ENCODE data around the gene RBM47. TPM values are rescaled to one million over a fixed set of nuclear protein-coding genes. Genes with fewer than 3 reads are reported as not detected.
"Not testable (repeated sequence)": the region's sequence is repeated elsewhere in the genome, so short reads cannot be mapped to it uniquely, and the experiment has no call there.

The RBM47 gene
- total RNA-seq, 1 donor from 2014 or later = 15.9 TPM

DNA sequence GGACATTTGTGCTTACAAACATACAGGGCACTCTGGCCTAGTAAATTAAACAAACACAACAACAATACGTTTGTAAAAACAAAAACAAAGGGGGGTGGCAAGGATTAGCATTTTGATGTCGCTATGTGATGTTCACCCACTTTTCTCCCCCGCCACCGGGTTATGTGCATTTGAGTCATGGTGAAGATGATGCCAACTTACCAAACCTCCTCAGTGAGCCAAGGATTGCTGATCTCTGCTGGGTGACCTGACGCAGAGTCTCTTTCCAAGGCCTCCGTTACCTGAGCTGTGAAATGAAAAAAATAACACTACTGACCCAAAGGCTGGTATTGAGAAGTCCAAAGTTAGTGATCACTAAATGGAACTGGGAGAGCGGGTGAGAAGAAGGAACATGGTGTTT is 85.4 kb downstream of the RBM47 start:
- no peak for DNase-seq (ENCODE audit: low spot score)

DNA sequence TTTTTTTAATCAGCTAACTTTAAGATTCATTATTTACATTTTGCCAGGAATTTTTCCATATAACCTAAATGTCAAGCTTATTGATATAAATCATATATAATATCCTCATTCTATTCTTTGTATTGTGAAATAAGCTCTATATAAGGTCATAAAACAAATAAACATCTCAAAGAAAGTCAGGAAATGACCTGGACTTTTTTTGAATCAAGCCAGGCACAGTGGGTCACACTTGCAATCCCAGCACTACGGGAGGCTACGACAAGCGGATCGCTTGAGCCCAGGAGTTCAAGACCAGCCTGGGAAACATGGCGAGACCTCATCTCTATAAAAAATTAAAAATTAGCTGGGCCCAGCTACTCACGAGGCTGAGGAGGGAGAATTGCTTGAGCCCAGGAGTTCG is 88.9 kb downstream of the RBM47 start:
- no peak for DNase-seq (ENCODE audit: low spot score)

DNA sequence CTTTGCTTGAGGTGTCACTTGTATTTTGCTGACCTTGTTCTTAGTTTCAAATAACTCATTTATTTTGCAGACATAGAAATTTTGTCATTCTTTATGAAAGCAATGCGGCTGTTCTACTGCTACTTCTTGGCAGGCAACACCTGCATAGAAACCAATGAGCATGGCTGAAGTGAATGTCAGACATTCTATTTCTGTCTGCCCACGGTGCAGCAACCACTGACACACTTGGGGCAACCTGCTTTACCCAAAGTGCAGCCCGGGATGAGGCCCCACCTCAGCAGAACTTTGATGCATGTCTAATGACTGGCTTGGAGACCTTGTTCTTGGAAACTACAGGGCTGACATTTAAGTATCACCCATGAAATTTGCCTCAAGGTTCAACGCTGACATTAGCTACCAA is 93.6 kb downstream of the RBM47 start:
- DNase-seq (ENCODE audit: low spot score) = no peak

DNA sequence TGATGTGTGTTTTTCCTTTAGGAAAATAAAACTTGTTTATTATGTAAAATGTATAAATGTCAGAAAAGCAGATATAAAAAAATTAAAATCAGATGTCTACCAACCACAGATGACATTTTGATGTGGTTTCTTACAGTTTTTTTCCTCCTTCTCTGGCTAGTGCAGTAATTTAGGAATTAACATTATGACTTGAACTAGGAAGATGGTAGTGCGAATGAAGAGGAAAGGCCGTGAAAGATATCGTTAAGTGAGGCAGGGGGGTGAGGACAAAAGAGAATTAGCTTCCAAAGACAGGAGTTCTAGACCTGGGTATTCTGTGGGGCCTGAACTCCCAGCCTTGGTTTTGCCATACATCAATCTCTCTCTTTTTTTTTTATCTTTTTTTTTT is 98.0 kb downstream of the RBM47 start:
- no peak for DNase-seq (ENCODE audit: low spot score)

DNA sequence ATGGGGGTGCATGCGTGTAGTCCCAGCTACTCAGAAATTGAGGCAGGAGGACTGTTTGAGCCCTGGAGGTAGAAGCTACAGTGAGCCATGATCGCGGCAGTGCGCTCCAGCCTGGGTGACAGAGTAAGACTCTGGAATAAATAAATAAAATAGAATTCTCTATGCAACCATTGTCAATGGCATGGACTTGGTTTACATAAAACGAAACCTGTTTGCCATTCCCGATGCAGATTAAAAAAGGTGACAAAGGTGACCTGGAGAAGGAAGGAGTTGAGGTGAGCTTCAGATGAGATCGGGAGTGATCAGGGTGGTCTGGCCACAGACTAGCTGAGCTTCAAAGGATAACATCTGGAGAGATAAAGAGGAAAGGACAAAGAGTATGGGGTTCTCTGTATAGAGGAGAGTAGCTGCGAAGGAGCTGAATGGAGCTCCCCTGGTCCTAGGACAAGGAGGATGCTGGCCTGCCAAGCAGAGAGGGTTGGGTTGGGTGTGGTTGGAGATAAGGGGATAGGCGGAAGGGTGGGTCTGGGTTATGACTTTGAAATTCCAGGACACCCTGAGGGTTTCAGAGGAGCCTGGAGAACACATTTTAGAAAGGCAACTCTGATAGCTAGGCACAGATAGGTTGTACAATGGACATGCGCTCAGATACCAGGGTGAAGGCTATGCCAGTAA is 98.6 kb downstream of the RBM47 start:
- DNase-seq (ENCODE audit: low spot score) = no peak

DNA sequence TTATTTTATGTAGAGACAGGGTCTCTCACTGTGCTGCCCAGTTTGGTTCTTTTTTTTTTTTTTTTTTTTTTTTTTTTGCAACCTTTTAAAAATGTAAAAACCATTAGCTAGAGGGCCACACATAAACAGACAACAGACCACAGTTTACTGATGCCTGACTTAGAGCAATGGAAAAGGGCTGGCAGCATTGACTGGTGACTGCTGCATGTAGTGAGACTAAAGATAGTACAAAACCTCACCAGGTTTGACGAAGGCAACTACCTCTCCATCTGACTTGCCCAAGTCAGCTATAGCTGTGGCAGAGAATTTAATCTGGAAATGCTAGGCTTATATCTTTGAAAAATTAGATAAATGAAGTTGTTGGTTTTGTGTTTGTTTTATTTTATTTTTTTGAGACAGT is 102.9 kb downstream of the RBM47 start:
- DNase-seq (ENCODE audit: low spot score) = no peak

DNA sequence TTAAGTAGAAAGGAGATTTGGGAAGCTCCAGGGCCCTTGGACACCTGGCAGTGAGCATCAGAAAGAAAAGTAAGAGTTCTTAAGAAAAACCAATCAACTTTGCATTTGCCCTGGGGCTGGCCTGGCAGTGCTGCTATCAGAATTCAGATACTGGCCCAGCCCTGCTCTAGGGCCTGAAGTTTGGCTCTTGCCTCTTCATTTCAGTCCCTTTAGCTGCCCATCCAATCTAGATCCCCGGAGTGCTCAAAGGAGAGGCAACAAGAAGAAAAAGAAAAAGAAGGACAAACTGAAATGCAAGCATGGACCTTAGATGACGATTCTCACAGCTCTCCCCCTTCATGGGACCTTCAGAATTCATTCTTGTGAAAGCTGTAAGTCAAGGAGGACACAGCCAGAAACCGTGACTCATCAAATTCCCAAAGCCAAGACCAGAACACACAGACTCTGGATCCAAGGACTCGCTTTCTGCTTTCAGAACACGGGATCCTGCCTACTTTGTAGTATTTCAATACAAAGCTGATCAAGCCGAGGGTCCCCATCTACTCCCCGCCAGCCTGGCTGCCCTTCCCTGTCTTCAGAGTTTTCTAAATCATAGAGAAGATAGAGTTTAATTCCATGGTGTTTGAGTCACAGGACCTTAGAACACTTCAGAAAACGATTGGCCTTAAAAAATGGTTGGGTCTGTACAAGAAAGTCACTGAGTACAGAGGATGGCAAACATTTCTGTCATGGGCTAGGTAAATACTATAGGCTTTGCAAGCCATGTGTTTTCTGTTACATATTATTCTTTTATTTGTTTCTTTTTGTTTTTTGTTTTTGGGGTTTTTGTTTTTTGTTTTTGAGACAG is 103.7 kb downstream of the RBM47 start:
- peak; percentile 65 for DNase-seq (ENCODE audit: low spot score)

DNA sequence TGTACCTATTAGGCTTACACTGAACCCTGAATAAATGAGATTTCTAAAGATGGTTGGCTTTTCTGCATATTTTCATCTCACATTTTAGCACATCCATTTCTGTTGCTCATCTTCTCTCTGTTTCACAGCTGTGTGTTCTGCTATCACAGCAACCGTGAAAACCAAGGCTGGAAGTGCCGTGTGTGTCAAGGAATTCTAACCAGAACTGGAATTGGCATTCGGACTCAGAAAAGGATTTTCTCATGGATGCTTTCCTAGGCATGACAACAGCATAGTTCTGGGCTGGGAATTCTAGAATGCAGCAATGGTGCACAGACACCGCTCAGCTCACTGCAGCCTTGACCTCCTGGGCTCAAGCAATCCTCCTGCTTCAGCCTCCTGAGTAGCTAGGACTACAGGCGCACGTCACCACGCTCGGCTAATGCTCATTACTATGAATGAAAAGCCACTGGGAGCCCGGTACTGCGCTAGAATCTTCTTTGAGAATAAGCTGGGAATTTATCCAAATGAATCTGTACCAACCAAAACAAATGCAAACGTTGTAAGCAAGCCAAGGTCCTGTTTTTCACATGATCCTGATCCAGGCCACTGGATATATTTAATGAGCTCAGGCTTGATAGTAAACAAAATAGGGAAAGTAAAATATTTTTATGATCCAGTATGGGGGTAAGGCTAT is 105.2 kb downstream of the RBM47 start:
- DNase-seq (ENCODE audit: low spot score) = no peak

DNA sequence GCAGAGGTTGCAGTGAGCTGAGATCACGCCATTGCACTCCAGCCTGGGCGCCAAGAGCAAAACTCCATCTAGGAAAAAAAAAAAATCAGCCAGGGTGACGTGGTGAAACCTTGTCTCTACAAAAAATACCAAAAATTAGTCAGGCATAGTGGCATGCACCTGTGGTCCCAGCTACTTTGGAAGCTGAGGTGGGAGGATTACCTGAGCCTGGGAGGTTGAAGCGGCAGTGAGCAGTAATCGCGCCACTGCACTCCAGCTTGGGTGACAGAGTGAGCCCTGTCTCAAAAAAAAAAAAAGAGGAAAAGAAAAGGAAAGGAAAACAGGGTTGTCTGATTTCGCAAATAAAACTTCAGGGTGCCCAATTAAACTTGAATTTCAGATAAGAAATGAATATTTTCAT is 106.1 kb downstream of the RBM47 start:
- no peak for DNase-seq (ENCODE audit: low spot score)

DNA sequence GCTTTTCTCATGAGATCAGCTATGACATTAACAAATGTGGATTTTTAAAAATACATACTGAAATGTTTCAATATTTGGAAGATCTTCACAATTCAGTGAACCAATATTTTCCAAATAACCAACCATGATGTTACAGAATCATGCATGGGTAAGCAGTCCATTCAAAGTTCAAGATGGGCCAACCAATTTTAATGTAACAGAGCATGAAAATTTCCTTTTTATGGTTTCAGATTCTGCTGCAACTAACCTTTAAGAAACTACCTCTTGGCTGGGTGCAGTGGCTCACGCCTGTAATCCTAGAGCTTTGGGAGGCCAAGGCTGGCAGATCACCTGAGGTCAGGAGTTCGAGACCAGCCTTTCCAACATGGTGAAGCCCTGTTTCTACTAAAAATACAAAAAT is 107.7 kb downstream of the RBM47 start:
- DNase-seq (ENCODE audit: low spot score) = no peak

DNA sequence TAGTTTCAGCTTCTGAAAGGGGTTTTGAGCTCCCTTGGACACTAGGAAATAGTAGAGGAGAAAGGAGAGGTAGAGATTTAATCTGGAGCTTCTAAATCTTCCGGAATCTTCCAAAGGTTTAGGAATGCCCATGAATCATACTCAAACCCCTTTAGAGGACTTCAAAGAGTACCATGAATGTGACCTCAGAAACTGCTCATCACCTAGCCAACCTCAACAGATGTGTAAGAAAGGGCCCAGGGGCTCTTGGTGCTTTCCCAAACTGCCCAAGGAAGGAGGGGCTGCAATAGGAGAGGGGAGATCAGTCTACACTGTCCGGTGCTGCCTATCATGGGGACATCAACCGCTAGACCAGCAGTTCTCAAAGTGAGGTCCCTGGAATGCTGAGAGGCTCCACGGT is 109.1 kb downstream of the RBM47 start:
- no peak for DNase-seq (ENCODE audit: low spot score)

DNA sequence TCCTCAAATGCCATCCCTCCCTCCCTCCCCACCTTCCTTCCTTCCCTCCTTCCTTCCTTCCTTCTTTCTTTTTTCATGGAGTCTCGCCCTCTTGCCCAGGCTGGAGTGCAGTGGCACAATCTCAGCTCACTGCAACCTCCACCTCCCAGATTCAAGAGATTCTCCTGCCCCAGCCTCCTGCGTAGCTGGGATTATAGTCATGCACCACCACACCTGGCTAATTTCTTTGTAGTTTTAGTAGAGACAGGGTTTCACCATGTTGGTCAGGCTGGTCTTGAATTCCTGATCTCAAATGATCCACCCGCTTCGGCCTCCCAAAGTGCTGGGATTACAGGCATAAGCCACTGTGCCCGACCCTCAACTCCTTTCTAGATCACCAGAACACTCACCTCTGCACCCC is 112.6 kb downstream of the RBM47 start:
- not testable (repeated sequence) for DNase-seq (ENCODE audit: low spot score)

DNA sequence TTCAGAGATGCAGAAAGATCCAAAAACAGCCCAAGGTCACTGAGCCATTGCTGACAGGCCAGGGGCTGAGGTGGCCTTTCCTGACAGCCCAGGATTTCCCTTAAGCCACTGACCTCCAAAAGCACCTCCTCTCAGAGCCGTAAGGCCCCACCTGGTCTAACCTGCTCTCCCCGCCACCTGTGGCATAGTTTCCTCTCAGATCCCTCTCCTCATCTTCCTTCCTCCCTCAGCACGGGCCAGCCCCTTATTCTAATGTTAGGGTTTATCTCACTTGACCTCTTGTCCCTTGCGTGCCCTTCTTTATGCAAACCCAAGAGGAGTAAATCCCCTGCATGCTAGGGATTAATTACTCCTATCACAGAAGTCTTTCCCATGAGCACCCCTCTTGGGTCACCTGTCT is 113.0 kb downstream of the RBM47 start:
- DNase-seq (ENCODE audit: low spot score) = no peak

DNA sequence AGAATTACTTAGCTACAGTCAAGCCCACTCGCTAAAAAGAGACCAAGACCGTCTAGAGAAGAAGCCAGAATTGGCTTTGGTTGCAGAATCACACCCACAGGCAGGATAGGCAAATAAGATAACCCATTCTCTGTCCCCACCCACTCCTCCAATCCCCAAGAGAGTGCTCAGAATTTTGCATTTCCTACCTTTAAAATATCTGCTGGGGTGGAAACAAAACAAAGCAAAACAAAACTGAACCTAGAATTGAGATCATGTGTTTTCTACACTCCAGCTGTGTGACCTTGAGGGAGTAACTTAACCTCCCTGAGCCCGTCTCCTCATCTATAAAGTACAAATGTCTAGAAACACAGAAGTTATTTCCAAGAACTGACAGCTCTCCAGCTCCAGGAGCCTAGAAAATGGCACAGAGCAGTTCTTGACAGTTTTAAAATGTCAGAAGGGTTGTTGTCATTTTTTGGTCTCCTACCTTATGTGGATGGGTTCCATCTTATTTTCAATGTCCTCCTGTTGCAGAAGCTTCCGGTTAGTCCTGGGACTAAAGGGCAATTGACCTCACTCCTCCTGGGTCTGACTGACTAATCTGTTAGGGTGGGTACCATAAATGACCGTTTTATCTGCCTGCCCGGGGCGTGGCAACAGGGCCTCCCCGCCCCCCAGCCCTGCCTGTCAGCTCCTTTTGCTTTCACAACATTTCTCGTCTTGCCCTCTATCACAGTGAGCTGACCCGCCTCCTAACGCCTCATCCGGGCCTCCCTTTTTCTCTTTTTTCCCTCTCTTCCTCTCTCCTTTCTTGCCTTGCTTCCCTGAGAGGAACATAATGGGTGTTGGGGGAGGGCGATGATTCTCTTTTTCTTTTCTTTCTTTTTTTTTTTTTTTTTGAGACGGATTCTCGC is 114.0 kb downstream of the RBM47 start:
- DNase-seq (ENCODE audit: low spot score) = peak; percentile 7

DNA sequence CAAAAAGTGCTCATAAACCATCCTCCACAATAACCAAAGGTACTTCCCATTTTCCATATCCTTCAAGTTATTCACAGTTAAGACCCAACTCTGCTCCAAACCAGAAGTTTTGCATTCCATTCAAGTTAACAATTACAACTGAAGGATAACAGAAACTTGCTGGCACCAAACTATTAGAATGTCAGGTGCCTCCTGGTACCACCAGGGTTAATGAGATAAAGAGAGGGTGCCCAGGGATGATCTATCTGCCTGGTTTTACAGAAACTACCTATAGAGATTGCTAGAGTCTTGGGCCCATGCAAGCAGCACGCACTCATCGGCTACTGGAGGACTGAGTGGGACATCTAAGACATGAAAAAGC is 114.6 kb downstream of the RBM47 start:
- DNase-seq (ENCODE audit: low spot score) = peak; percentile 60

DNA sequence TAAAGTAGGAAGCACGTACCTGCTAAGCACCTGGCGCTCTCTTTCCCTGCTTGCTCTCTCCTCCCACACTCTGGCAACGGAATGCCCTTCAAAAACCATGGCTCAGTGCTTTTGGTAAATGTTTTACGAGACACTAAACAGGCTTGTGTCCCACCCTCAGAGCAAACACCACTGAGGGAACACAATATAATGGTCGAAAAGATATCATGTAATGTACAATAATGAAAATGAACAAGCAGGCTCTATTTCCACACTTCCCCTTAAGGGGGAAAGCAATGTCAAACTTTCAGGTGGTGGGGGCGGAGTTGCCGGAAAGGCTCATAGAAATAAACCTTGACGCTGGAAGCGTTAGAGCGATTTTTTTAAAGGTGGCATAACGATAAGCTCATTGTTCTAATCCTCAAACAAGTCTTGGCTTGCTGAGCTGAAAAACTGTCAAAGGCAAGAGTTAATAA is 115.1 kb downstream of the RBM47 start:
- DNase-seq (ENCODE audit: low spot score) = peak; percentile 24

DNA sequence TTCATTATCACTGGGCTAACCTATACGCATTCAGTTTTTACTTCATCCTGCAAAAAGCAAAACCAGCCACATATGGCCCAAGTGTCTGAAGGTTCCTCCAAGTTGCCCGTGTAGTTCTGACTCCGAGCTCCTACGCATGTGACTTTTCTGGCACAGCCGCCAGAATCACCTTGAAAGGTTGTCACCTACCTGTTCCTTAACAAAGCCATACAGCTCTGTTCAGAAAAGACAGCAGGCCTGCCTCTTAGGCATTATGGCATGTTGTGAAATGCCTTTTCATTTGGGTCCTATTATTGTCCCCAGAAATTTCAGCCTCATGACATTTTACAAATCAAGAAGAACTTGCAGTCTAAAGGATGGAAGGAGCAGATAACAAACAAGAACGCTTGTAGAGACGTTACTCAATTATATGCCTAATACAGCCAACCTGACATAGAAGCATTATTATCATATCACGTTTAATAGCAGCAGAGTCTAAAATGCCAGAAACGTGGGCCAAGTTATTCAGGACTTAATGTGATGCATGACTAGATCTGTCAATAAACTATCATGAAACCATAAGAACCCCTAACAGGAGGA is 118.5 kb downstream of the RBM47 start:
- DNase-seq (ENCODE audit: low spot score) = no peak

DNA sequence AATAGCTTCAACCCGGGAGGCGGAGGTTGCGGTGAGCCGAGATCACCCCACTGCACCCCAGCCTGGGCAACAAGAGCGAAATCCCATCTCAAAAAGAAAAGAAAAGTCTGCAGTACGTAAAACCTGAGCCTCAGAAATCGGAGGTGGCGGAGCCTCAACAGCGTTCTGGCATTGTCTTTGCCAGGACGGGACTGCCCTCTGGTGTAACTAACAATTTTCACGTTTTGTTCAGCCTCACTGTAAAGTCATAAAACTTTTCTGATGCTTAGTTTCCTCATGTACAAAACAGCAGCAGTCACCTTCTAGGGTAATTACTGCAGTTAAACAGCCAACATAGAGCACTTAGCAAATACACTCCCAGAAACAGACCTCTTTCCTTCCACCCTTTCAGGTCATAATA is 121.7 kb downstream of the RBM47 start:
- no peak for DNase-seq (ENCODE audit: low spot score)

DNA sequence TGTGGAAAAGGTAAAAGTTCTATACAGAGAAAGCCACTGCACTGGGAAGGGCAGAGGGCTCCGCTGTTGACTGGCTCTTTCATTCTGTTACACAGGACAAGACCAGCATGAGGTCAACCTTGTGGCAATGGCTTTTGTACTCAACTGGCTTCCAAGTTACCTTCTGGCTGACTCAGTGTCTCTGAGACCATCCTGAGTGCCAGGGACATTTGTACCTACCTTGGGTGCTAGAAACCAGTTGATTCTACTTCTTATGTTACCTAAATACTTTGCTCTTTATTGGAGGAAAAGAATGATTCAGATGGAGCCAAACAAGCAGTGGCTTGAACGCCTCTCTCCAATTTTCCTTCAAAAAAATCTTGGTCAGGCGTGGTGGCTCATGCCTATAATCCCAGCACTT is 123.2 kb downstream of the RBM47 start:
- no peak for DNase-seq (ENCODE audit: low spot score)

DNA sequence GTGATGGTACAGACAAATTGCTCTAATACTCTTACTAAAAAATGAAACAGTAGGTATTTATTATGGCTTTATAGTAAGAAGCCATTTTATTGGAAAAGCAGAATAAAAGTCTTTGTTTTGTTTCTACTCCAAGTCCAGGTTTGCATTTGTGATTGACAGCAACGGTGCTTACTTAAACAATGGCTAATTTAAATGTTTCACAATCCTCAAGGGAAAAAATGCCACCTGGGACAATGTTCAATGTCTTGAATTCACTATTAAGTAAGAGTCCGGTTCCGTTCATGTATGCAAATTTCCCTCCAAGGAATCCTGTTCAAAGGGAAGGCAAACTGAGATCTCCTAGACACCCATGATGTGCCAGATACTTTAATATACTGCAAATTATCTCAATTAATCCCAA is 123.6 kb downstream of the RBM47 start:
- no peak for DNase-seq (ENCODE audit: low spot score)

DNA sequence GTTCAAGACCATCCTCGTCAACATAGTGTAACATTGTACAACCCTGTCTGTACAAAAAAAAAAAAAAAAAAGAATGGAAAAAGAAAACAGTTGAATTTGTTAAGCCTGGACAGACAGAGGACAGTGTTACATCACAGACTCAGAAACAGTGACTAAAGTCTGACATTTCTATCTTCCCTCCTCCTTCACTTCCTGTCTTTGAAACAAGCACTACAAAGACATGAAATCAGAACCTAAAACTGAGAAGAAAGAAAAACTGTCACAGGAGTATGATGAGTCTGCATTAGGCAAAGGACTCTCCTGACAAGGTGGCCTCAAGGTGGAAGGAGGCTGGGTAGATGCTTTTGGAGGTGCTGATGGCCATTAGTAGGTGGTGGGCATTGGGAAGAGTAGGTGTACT is 126.7 kb downstream of the RBM47 start:
- no peak for DNase-seq (ENCODE audit: low spot score)

Data from umbilical cord (tissue), 2 donors.